ENCODE data around the gene ZNF205.

Gene ZNF205

GRCh38 chr16:3127745-3128144, 15.4 kb downstream of the ZNF205 start:
- no peak for DNase-seq
- no peak overlapping the region for H3K4me3 ChIP-seq (ENCODE audit: low read depth, low read length)

GRCh38 chr16:3129137-3130131, 17.0 kb downstream of the ZNF205 start:
- Histone ChIP-seq H3K4me1 (no peaks in the 10 kb centered on the region), H3K27me3 (no peaks in the 10 kb centered on the region), H3K4me3 (ENCODE audit: low read depth, low read length) (peak overlapping the region; percentile 58), H3K36me3 (peaks cover 14% of the 10 kb centered on the region), H3K9me3 (no peaks in the 10 kb centered on the region)
- peak; percentile 87 for DNase-seq
- TF ChIP-seq CTCF (IDR thresholded peaks at IDR 0.05; ENCODE audit: low read depth, low read length) = peak; percentile 97

More at GRCh38 chr16:3127745-3128144, 15.4 kb downstream of the ZNF205 start:
- TF ChIP-seq CTCF (IDR thresholded peaks at IDR 0.05; ENCODE audit: low read depth, low read length) = no peak
- no peaks in the 10 kb centered on the region for H3K9me3 ChIP-seq
- no peaks in the 10 kb centered on the region for H3K4me1 ChIP-seq
- H3K27me3 ChIP-seq = no peaks in the 10 kb centered on the region
- peaks cover 14% of the 10 kb centered on the region for H3K36me3 ChIP-seq

GRCh38 chr16:3131755-3132377, 19.5 kb downstream of the ZNF205 start:
- TF ChIP-seq CTCF (IDR thresholded peaks at IDR 0.05; ENCODE audit: low read depth, low read length) = peak; percentile 68
- H3K4me1 ChIP-seq = no peaks in the 10 kb centered on the region
- no peaks in the 10 kb centered on the region for H3K9me3 ChIP-seq
- no peak overlapping the region for H3K4me3 ChIP-seq (ENCODE audit: low read depth, low read length)
- no peaks in the 10 kb centered on the region for H3K27me3 ChIP-seq
- DNase-seq = peak; percentile 73
- H3K36me3 ChIP-seq = peaks cover 14% of the 10 kb centered on the region

- no peak for DNase-seq
- Histone ChIP-seq H3K4me1 (no peaks in the 10 kb centered on the region), H3K4me3 (ENCODE audit: low read depth, low read length) (peak overlapping the region; percentile 100), H3K27me3 (no peaks in the 10 kb centered on the region), H3K9me3 (no peaks in the 10 kb centered on the region), H3K36me3 (peaks cover 14% of the 10 kb centered on the region)
- no peak for TF ChIP-seq CTCF (IDR thresholded peaks at IDR 0.05; ENCODE audit: low read depth, low read length)
Measured at GRCh38 chr16:3133844-3134243, 21.5 kb downstream of the ZNF205 start.

GRCh38 chr16:3134338-3135125, 22.1 kb downstream of the ZNF205 start, which contains the start of gene ZNF213:
Gene ZNF213, plus strand, starts transcription at chr16:3135029. Its CDS starts 2,252 bp downstream, at chr16:3137281.
- peak; percentile 96 for DNase-seq
- no peaks in the 10 kb centered on the region for H3K4me1 ChIP-seq
- peaks cover 14% of the 10 kb centered on the region for H3K36me3 ChIP-seq

More at GRCh38 chr16:3134338-3135125, 22.1 kb downstream of the ZNF205 start, which contains the start of gene ZNF213:
- TF ChIP-seq CTCF (IDR thresholded peaks at IDR 0.05; ENCODE audit: low read depth, low read length) = no peak
- peak within 1 kb of the TSS; percentile 100 for H3K4me3 ChIP-seq (ENCODE audit: low read depth, low read length)
- no peaks in the 10 kb centered on the region for H3K27me3 ChIP-seq
- no peaks in the 10 kb centered on the region for H3K9me3 ChIP-seq
